ENCODE results near the gene SP140L. TPM values are rescaled to one million over a fixed set of nuclear protein-coding genes. Genes with fewer than 3 reads are reported as not detected.
A peak's percentile ranks its signal among the peaks of the same experiment; 100 is the strongest.

Gene SP140L
- total RNA-seq, 4 donors from 2014 or later, result 4.8 to 17.2 (median 7.7) TPM

- H3K27ac ChIP-seq, result peak overlapping the region; percentile 89 to 95 (median 92)
- H3K4me1 ChIP-seq, result peaks cover 23 to 71% (median 36%) of the 10 kb centered on the region in 3 donors
- TF ChIP-seq POLR2A (IDR thresholded peaks at IDR 0.05), result no peak
- no peak for TF ChIP-seq CTCF (IDR thresholded peaks at IDR 0.05)
- DNase-seq, result no peak
- peaks cover 0 to 5% (median 0%) of the 10 kb centered on the region in 3 donors for H3K36me3 ChIP-seq
- peak overlapping the region; percentile 58 to 76 (median 75) for H3K4me3 ChIP-seq
- no peaks in the 10 kb centered on the region for H3K27me3 ChIP-seq
- 27 to 52% methylated on average over 7 to 12 of the region's 16 CpGs for WGBS, 2 donors
- intact Hi-C loops (cut with DNase I), result loop anchor here (10.0 kb wide), 1 partner anchor 186 kb away; the partner anchor contains the start of gene SP140
- no peaks in the 10 kb centered on the region for H3K9me3 ChIP-seq
These were observed 84.0 kb downstream of the SP140L start for GRCh38 chr2:230410861-230411569.

GRCh38 chr2:230411570-230412370, 84.8 kb downstream of the SP140L start:
- H3K4me1 ChIP-seq, result peaks cover 26 to 75% (median 36%) of the 10 kb centered on the region in 3 donors
- no peak for DNase-seq
- TF ChIP-seq POLR2A (IDR thresholded peaks at IDR 0.05), result peak in 1 of 4 donors; percentile 67
- no peak for TF ChIP-seq CTCF (IDR thresholded peaks at IDR 0.05)

GRCh38 chr2:230412371-230412711, 85.3 kb downstream of the SP140L start:
- Histone ChIP-seq H3K36me3 (no peaks in the 10 kb centered on the region), H3K27me3 (no peaks in the 10 kb centered on the region), H3K4me3 (peak overlapping the region; percentile 58 to 76 (median 75)), H3K27ac (peak overlapping the region; percentile 89 to 95 (median 92)), H3K4me1 (peaks cover 27 to 81% (median 37%) of the 10 kb centered on the region in 3 donors), H3K9me3 (no peaks in the 10 kb centered on the region)
- intact Hi-C loops (cut with DNase I), result loop anchor here (10.0 kb wide), 1 partner anchor 188 kb away; the partner anchor contains the start of gene SP140
- no peak for DNase-seq
- TF ChIP-seq POLR2A (IDR thresholded peaks at IDR 0.05) (no peak), CTCF (IDR thresholded peaks at IDR 0.05) (no peak)
- 40 to 90% methylated on average over 1 to 3 of the region's 3 CpGs for WGBS, 2 donors

More at GRCh38 chr2:230411570-230412370, 84.8 kb downstream of the SP140L start:
- H3K4me3 ChIP-seq, result peak overlapping the region; percentile 58 to 76 (median 75)
- intact Hi-C loops (cut with DNase I), result loop anchor here (10.0 kb wide), 1 partner anchor 187 kb away; the partner anchor contains the start of gene SP140
- H3K9me3 ChIP-seq, result no peaks in the 10 kb centered on the region
- H3K36me3 ChIP-seq, result no peaks in the 10 kb centered on the region
- peak overlapping the region; percentile 89 to 95 (median 92) for H3K27ac ChIP-seq
- WGBS, 2 donors, result 0 to 3% methylated on average over 1 to 17 of the region's 57 CpGs
- H3K27me3 ChIP-seq, result no peaks in the 10 kb centered on the region

GRCh38 chr2:230412846-230413245, 85.9 kb downstream of the SP140L start:
- Histone ChIP-seq H3K4me3 (no peak overlapping the region), H3K27ac (peak overlapping the region in 2 of 4 donors; percentile 94 to 95), H3K4me1 (peaks cover 32 to 83% (median 42%) of the 10 kb centered on the region in 3 donors), H3K36me3 (no peaks in the 10 kb centered on the region), H3K9me3 (no peaks in the 10 kb centered on the region), H3K27me3 (no peaks in the 10 kb centered on the region)
- intact Hi-C loops (cut with DNase I), result loop anchor here (10.0 kb wide), 1 partner anchor 188 kb away; the partner anchor contains the start of gene SP140
- DNase-seq, result no peak
- WGBS, 2 donors, result 91 to 100% methylated on average over 1 of the region's 9 CpGs
- TF ChIP-seq POLR2A (IDR thresholded peaks at IDR 0.05) (no peak), CTCF (IDR thresholded peaks at IDR 0.05) (no peak)
